Measurements from ENCODE around the gene RHNO1. TPM values are rescaled to one million over a fixed set of nuclear protein-coding genes. Genes with fewer than 3 reads are reported as not detected.
A peak's percentile ranks its signal among the peaks of the same experiment; 100 is the strongest.
"Not testable (repeated sequence)": the region's sequence is repeated elsewhere in the genome, so short reads cannot be mapped to it uniquely, and the experiment has no call there.

RHNO1 gene
- total RNA-seq, 1 experiment from 2014 or later = 42.0 TPM

GRCh38 chr12:2862876-2863275 is 14.1 kb upstream of the RHNO1 start:
- no peak for ATAC-seq
- no TSS peak for BruUV-seq (replicated peaks)

GRCh38 chr12:2863402-2863801 is 13.6 kb upstream of the RHNO1 start:
- H3K4me3 ChIP-seq (ENCODE audit: low read length); H3F3A ChIP-seq (ENCODE audit: low read length, unreplicated experiment); POLR2A ChIA-PET (ENCODE audit: unreplicated experiment); H3K4me1 ChIP-seq (ENCODE audit: insufficient read depth, low read length); ATAC-seq; H2AFZ ChIP-seq (ENCODE audit: low read length); DNase-seq; H3K4me2 ChIP-seq (ENCODE audit: low read length); BruUV-seq (replicated peaks); H3K27ac ChIP-seq (ENCODE audit: low read length); H3K9me3 ChIP-seq (ENCODE audit: low read length); H3K27me3 ChIP-seq (ENCODE audit: low read length); CTCF ChIA-PET; H3K9ac ChIP-seq (ENCODE audit: low read length); H3K79me2 ChIP-seq (ENCODE audit: low read length); intact Hi-C loops (cut with micrococcal nuclease); H3K9me2 ChIP-seq (replicated peaks; ENCODE audit: low read length); H4K20me1 ChIP-seq (ENCODE audit: low read length): not testable (repeated sequence)
- peaks cover 49% of the 10 kb centered on the region for H3K36me3 ChIP-seq (ENCODE audit: low read depth, low read length)

More at GRCh38 chr12:2862876-2863275, 14.1 kb upstream of the RHNO1 start:
- H3K27ac ChIP-seq (ENCODE audit: low read length) = no peak overlapping the region
- no peaks in the 10 kb centered on the region for H3K79me2 ChIP-seq (ENCODE audit: low read length)
- no peaks in the 10 kb centered on the region for H3K9me2 ChIP-seq (replicated peaks; ENCODE audit: low read length)
- POLR2A ChIA-PET (ENCODE audit: unreplicated experiment) = no interaction called here
- TF ChIP-seq EZH2phosphoT487 (IDR thresholded peaks at IDR 0.05; ENCODE audit: borderline replicate concordance, low read length) (no peak), EZH2 (IDR thresholded peaks at IDR 0.05; ENCODE audit: low read length, unreplicated experiment) (no peak)
- H3K4me1 ChIP-seq (ENCODE audit: insufficient read depth, low read length) = no peaks in the 10 kb centered on the region
- no peak for DNase-seq
- H4K20me1 ChIP-seq (ENCODE audit: low read length) = no peaks in the 10 kb centered on the region
- no peak overlapping the region for H3K4me3 ChIP-seq (ENCODE audit: low read length)
- H2AFZ ChIP-seq (ENCODE audit: low read length) = no peak overlapping the region
- no peak overlapping the region for H3K9ac ChIP-seq (ENCODE audit: low read length)
- H3K4me2 ChIP-seq (ENCODE audit: low read length) = no peak overlapping the region
- no peaks in the 10 kb centered on the region for H3K9me3 ChIP-seq (ENCODE audit: low read length)
- H3K27me3 ChIP-seq (ENCODE audit: low read length) = no peaks in the 10 kb centered on the region
- H3F3A ChIP-seq (ENCODE audit: low read length, unreplicated experiment) = no peaks in the 10 kb centered on the region
- intact Hi-C loops (cut with micrococcal nuclease) = no loop called here
- peaks cover 45% of the 10 kb centered on the region for H3K36me3 ChIP-seq (ENCODE audit: low read depth, low read length)
- CTCF ChIA-PET = no interaction called here

GRCh38 chr12:2864198-2864597 is 12.8 kb upstream of the RHNO1 start:
- no peak for TF ChIP-seq EZH2 (IDR thresholded peaks at IDR 0.05; ENCODE audit: low read length, unreplicated experiment)
- TF ChIP-seq EZH2phosphoT487 (IDR thresholded peaks at IDR 0.05; ENCODE audit: borderline replicate concordance, low read length) = no peak
- no peak for TF ChIP-seq CTCF (conservative IDR thresholded peaks at IDR 0.05; ENCODE audit: low read depth, low read length)
- no peaks in the 10 kb centered on the region for H3K79me2 ChIP-seq (ENCODE audit: low read length)
- no peaks in the 10 kb centered on the region for H3K9me2 ChIP-seq (replicated peaks; ENCODE audit: low read length)
- H3K36me3 ChIP-seq (ENCODE audit: low read depth, low read length) = peaks cover 49% of the 10 kb centered on the region
- intact Hi-C loops (cut with micrococcal nuclease) = no loop called here
- ChIA-PET POLR2A (ENCODE audit: unreplicated experiment) (no interaction called here), CTCF (no interaction called here)
- BruUV-seq (replicated peaks) = no TSS peak
- H3K9me3 ChIP-seq (ENCODE audit: low read length) = no peaks in the 10 kb centered on the region
- no peak for ATAC-seq
- H4K20me1 ChIP-seq (ENCODE audit: low read length) = no peaks in the 10 kb centered on the region
- no peaks in the 10 kb centered on the region for H3K27me3 ChIP-seq (ENCODE audit: low read length)
- H3K4me3 ChIP-seq (ENCODE audit: low read length) = no peak overlapping the region
- no peaks in the 10 kb centered on the region for H3F3A ChIP-seq (ENCODE audit: low read length, unreplicated experiment)
- no peaks in the 10 kb centered on the region for H3K4me1 ChIP-seq (ENCODE audit: insufficient read depth, low read length)
- no peak overlapping the region for H2AFZ ChIP-seq (ENCODE audit: low read length)
- no peak overlapping the region for H3K4me2 ChIP-seq (ENCODE audit: low read length)
- H3K9ac ChIP-seq (ENCODE audit: low read length) = no peak overlapping the region
- DNase-seq = no peak
- H3K27ac ChIP-seq (ENCODE audit: low read length) = no peak overlapping the region

GRCh38 chr12:2868986-2869632 is 7.9 kb upstream of the RHNO1 start:
- CTCF ChIA-PET; H4K20me1 ChIP-seq (ENCODE audit: low read length); H3K27ac ChIP-seq (ENCODE audit: low read length); H3K9me2 ChIP-seq (replicated peaks; ENCODE audit: low read length); intact Hi-C loops (cut with micrococcal nuclease); H2AFZ ChIP-seq (ENCODE audit: low read length); H3K9me3 ChIP-seq (ENCODE audit: low read length); H3F3A ChIP-seq (ENCODE audit: low read length, unreplicated experiment); POLR2A ChIA-PET (ENCODE audit: unreplicated experiment); H3K4me1 ChIP-seq (ENCODE audit: insufficient read depth, low read length); H3K9ac ChIP-seq (ENCODE audit: low read length); H3K4me2 ChIP-seq (ENCODE audit: low read length); H3K4me3 ChIP-seq (ENCODE audit: low read length); BruUV-seq (replicated peaks); H3K27me3 ChIP-seq (ENCODE audit: low read length): not testable (repeated sequence)
- peaks cover 28% of the 10 kb centered on the region for H3K79me2 ChIP-seq (ENCODE audit: low read length)
- peaks cover 38% of the 10 kb centered on the region for H3K36me3 ChIP-seq (ENCODE audit: low read depth, low read length)
- ATAC-seq (peak; percentile 50), DNase-seq (peak; percentile 4)
